Islet precursor cell (in vitro differentiated cells): Measurements from ENCODE around the gene PDXK.

Source experiments
- DNase-seq: peaks from one replicate; pipeline ENCODE4 v3.0.0-alpha.2; 2018

Gene PDXK

GRCh38 chr21:43726686-43727518, 8.0 kb downstream of the PDXK start:
- DNase-seq = no peak

GRCh38 chr21:43727519-43728153, 8.7 kb downstream of the PDXK start:
- DNase-seq = peak; percentile 72

GRCh38 chr21:43728154-43728466, 9.2 kb downstream of the PDXK start:
- DNase-seq = no peak

- DNase-seq = peak; percentile 98
Observed at GRCh38 chr21:43728467-43729390, 9.8 kb downstream of the PDXK start.

- no peak for DNase-seq
Observed at GRCh38 chr21:43731476-43731875, 12.5 kb downstream of the PDXK start.

- DNase-seq = no peak
Observed at GRCh38 chr21:43731891-43732711, 13.2 kb downstream of the PDXK start.

GRCh38 chr21:43733060-43733459, 14.1 kb downstream of the PDXK start:
- DNase-seq = no peak

- DNase-seq = no peak
Observed at GRCh38 chr21:43733529-43734071, 14.7 kb downstream of the PDXK start.

GRCh38 chr21:43734131-43734927, 15.4 kb downstream of the PDXK start:
- DNase-seq = no peak

- peak; percentile 70 for DNase-seq
Observed at GRCh38 chr21:43734928-43735229, 15.9 kb downstream of the PDXK start.

GRCh38 chr21:43735236-43736091, 16.5 kb downstream of the PDXK start:
- DNase-seq = no peak

- no peak for DNase-seq
Observed at GRCh38 chr21:43736224-43736883, 17.4 kb downstream of the PDXK start.

- no peak for DNase-seq
Observed at GRCh38 chr21:43737158-43737950, 18.4 kb downstream of the PDXK start.

GRCh38 chr21:43739621-43740435, 20.9 kb downstream of the PDXK start:
- no peak for DNase-seq

- peak; percentile 85 for DNase-seq
Observed at GRCh38 chr21:43740497-43741156, 21.7 kb downstream of the PDXK start.

GRCh38 chr21:43741423-43742096, 22.6 kb downstream of the PDXK start:
- DNase-seq = no peak

GRCh38 chr21:43743947-43744346, 25.0 kb downstream of the PDXK start:
- DNase-seq = no peak
